22Rv1 (cell line): Measurements from ENCODE around the gene SLC12A4.

Source experiments
- CTCF ChIP-seq: fragments of 450-650 bp; IDR thresholded peaks from 2 replicates; pipeline ENCODE4 v1.5.1; 2017; ENCODE audit warnings: mild to moderate bottlenecking
- ZFX ChIP-seq: fragments of 450-650 bp; IDR thresholded peaks from 2 replicates; pipeline ENCODE4 v1.6.1; 2017; ENCODE audit warnings: antibody characterized with exemption, borderline replicate concordance

GRCh38 chr16:67907397-67908180 is 60.8 kb downstream of the SLC12A4 start:
- no peak for TF ChIP-seq CTCF
- TF ChIP-seq ZFX: no peak
